ENCODE data around the gene KCNK16. TPM values are rescaled to one million over a fixed set of nuclear protein-coding genes. Genes with fewer than 3 reads are reported as not detected.

KCNK16 gene
- total RNA-seq, 4 donors from 2014 or later = not detected

- no peaks in the 10 kb centered on the region for H3K4me1 ChIP-seq
- ATAC-seq = no peak
- no peak overlapping the region for H3K27ac ChIP-seq
- H3K4me3 ChIP-seq = no peak overlapping the region
- WGBS, 2 donors (ENCODE audit: low coverage in 1 of 2) = 60 to 87% methylated on average over 1 to 4 of the region's 5 CpGs
- no peaks in the 10 kb centered on the region for H3K9me3 ChIP-seq
- peaks cover 3% of the 10 kb centered on the region for H3K27me3 ChIP-seq
- H3K36me3 ChIP-seq = no peaks in the 10 kb centered on the region
- no peak for TF ChIP-seq POLR2A (IDR thresholded peaks at IDR 0.05)
- TF ChIP-seq, protein P1, sequence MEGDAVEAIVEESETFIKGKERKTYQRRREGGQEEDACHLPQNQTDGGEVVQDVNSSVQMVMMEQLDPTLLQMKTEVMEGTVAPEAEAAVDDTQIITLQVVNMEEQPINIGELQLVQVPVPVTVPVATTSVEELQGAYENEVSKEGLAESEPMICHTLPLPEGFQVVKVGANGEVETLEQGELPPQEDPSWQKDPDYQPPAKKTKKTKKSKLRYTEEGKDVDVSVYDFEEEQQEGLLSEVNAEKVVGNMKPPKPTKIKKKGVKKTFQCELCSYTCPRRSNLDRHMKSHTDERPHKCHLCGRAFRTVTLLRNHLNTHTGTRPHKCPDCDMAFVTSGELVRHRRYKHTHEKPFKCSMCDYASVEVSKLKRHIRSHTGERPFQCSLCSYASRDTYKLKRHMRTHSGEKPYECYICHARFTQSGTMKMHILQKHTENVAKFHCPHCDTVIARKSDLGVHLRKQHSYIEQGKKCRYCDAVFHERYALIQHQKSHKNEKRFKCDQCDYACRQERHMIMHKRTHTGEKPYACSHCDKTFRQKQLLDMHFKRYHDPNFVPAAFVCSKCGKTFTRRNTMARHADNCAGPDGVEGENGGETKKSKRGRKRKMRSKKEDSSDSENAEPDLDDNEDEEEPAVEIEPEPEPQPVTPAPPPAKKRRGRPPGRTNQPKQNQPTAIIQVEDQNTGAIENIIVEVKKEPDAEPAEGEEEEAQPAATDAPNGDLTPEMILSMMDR (IDR thresholded peaks at IDR 0.05) = no peak
Observed at GRCh38 chr6:39266782-39267355, 55.6 kb downstream of the KCNK16 start.

DNA sequence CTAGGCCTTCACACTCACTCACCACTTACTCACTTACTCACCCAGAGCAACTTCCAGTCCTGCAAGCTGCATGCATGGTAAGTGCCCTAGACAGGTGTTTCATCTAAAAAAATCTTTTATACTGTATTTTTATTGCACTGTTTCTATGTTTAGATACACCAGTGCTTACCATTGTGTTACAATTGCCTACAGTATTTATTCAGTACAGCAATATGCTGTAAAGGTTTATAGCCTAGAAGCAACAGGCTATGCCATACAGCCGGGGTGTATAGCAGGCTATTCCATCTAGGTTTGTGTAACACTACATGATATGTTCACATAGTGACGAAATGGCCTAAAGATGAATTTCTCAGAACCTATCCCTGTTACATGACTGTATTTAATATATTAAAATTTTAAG is 56.1 kb downstream of the KCNK16 start:
- H3K36me3 ChIP-seq = no peaks in the 10 kb centered on the region
- peaks cover 8% of the 10 kb centered on the region for H3K27me3 ChIP-seq
- ATAC-seq = no peak
- 83 to 89% methylated on average over 1 to 2 of the region's 2 CpGs for WGBS, 2 donors (ENCODE audit: low coverage in 1 of 2)
- no peak overlapping the region for H3K27ac ChIP-seq
- no peak overlapping the region for H3K4me3 ChIP-seq
- no peaks in the 10 kb centered on the region for H3K4me1 ChIP-seq
- H3K9me3 ChIP-seq = no peaks in the 10 kb centered on the region
- TF ChIP-seq POLR2AphosphoS5 (IDR thresholded peaks at IDR 0.05) = no peak
- no peak for TF ChIP-seq EP300 (IDR thresholded peaks at IDR 0.05)
- no peak for TF ChIP-seq POLR2A (IDR thresholded peaks at IDR 0.05)
- TF ChIP-seq, protein P1 (IDR thresholded peaks at IDR 0.05) = no peak

Other genes with a start within 250 kb of the KCNK16 start
- 10 to 100 TPM; 16.4 to 23.2 (median 20.7) TPM for gene SAYSD1, start 207.5 kb downstream of the KCNK16 start, total RNA-seq
- gene KCNK5, start 93.2 kb downstream of the KCNK16 start, total RNA-seq = 10 to 100 TPM in 1 of 4 donors, 1 to 10 TPM in 3; 7.3 to 11.5 (median 8.0) TPM
- under 1 TPM in 2 of 4 donors, not detected in 2; 0.27 to 0.47 TPM for gene KCNK17, start 8.3 kb downstream of the KCNK16 start, total RNA-seq

Data from gastroesophageal sphincter (tissue), 4 donors.